ENCODE results near the gene SIVA1. TPM values are rescaled to one million over a fixed set of nuclear protein-coding genes. Genes with fewer than 3 reads are reported as not detected.

Gene SIVA1
- total and polyA plus RNA-seq, 2 of the 8 experiments (the other 6 are each of a cell fraction or from before 2014, with no cell fraction given), result 123 to 589 TPM

GRCh38 chr14:104773505-104774452, 20.8 kb downstream of the SIVA1 start:
- H3K4me3 ChIP-seq (ENCODE audit: extremely low read depth in 1 of 4, insufficient read depth in 2 of 4, low read depth in 3 of 4, low read length in 4 of 4), result no peak overlapping the region
- no peak overlapping the region for H3K14ac ChIP-seq (ENCODE audit: insufficient read length)
- no peak for DNase-seq (ENCODE audit: low read depth in 1 of 2, low spot score in 2 of 2)
- H3K36me3 ChIP-seq (ENCODE audit: control insufficient read depth in 2 of 4, insufficient read depth in 4 of 4, low read length in 3 of 4), result peaks cover 0 to 27% (median 12%) of the 10 kb centered on the region in 4 experiments; a peak in 7 of 8 replicates
- H3K79me1 ChIP-seq (ENCODE audit: low read depth, low read length), result no peaks in the 10 kb centered on the region
- H3K23me2 ChIP-seq (ENCODE audit: low read depth, low read length), result no peaks in the 10 kb centered on the region
- peaks cover 0 to 9% (median 6%) of the 10 kb centered on the region in 4 experiments; a peak in 6 of 7 replicates for H3K4me1 ChIP-seq (replicated peaks in 1 of 4; ENCODE audit: control insufficient read depth in 3 of 4, insufficient read depth in 4 of 4, low read length in 3 of 4)
- H4K8ac ChIP-seq (ENCODE audit: extremely low read depth, insufficient read depth, low read length), result no peak overlapping the region
- H3K9me3 ChIP-seq (ENCODE audit: insufficient read depth in 2 of 2, low read depth in 1 of 2, low read length in 1 of 2), result peaks cover 11 to 17% of the 10 kb centered on the region in 2 experiments; a peak in 2 of 4 replicates
- no peak overlapping the region for H2AFZ ChIP-seq (ENCODE audit: low read length)
- WGBS, 2 experiments (ENCODE audit: extremely low coverage in 1 of 2, insufficient coverage in 1 of 2, insufficient read length in 1 of 2, insufficient replicate concordance in 2 of 2, low coverage in 1 of 2, low lambda C conversion rate in 2 of 2, missing lambda C conversion rate in 1 of 2), result 93% methylated on average over 39 of the region's 46 CpGs; no CpG with 5 or more reads in 1 of the 2 experiments
- H4K91ac ChIP-seq (replicated peaks; ENCODE audit: insufficient read length, low read length), result no peak overlapping the region
- H2BK15ac ChIP-seq (ENCODE audit: low read length), result no peak overlapping the region
- H3K18ac ChIP-seq (ENCODE audit: extremely low read depth, low read length), result no peak overlapping the region
- no peak overlapping the region for H3K56ac ChIP-seq (replicated peaks; ENCODE audit: insufficient read length, low read depth, low read length)
- no peak overlapping the region for H2BK5ac ChIP-seq (ENCODE audit: low read depth, low read length)
- H3K4ac ChIP-seq (replicated peaks; ENCODE audit: insufficient read length, low read depth, low read length), result no peak overlapping the region
- no peaks in the 10 kb centered on the region for H3K79me2 ChIP-seq (ENCODE audit: control insufficient read depth in 1 of 2, insufficient read depth in 2 of 2, low read length in 2 of 2)
- no peak overlapping the region for H2AK5ac ChIP-seq (ENCODE audit: low read depth, low read length)
- peaks cover 5 to 23% of the 10 kb centered on the region in 2 experiments for H4K20me1 ChIP-seq (replicated peaks in 1 of 2; ENCODE audit: control insufficient read depth in 1 of 2, insufficient read depth in 2 of 2, low read length in 2 of 2)
- no peak overlapping the region for H4K5ac ChIP-seq (ENCODE audit: insufficient read length, low read depth, low read length)
- POLR2A ChIA-PET (ENCODE audit: partially characterized antibody), result interaction anchor here (3.5 kb wide), 1 partner anchor 21 kb away, joined by 10 read pairs; the partner anchor contains the start of gene SIVA1
- no peak overlapping the region for H2BK20ac ChIP-seq (ENCODE audit: low read length)
- no peaks in the 10 kb centered on the region for H3K27me3 ChIP-seq (replicated peaks in 1 of 4; ENCODE audit: control insufficient read depth in 3 of 4, extremely low read depth in 1 of 4, insufficient read depth in 3 of 4, low read length in 3 of 4)
- CTCF ChIA-PET (ENCODE audit: partially characterized antibody), result interaction anchor here (1.2 to 7.8 kb wide), 4 partner anchors 19 to 48 kb away, joined by 3 to 110 read pairs (median 24); partner anchors contain the start of gene AKT1
- no peak overlapping the region for H3K23ac ChIP-seq (ENCODE audit: insufficient read length)
- H3K27ac ChIP-seq (ENCODE audit: low read depth, low read length), result no peak overlapping the region; the same call in 1 of the 2 replicates
- H2BK120ac ChIP-seq (replicated peaks; ENCODE audit: low read depth, low read length), result no peak overlapping the region
- no peak overlapping the region for H3K9ac ChIP-seq (replicated peaks in 1 of 4; ENCODE audit: extremely low read depth in 1 of 4, low read depth in 3 of 4, low read length in 3 of 4)
- H3K4me2 ChIP-seq (ENCODE audit: insufficient read depth in 1 of 2, low read depth in 2 of 2, low read length in 2 of 2), result no peak overlapping the region
- FAIRE-seq, result no peak
- H2BK12ac ChIP-seq (ENCODE audit: low read depth, low read length), result no peak overlapping the region
- TF ChIP-seq SP1 (IDR thresholded peaks at IDR 0.05; ENCODE audit: low read depth, low read length) (no peak), KDM5A (IDR thresholded peaks at IDR 0.05; ENCODE audit: low read length) (no peak), EGR1 (IDR thresholded peaks at IDR 0.05; ENCODE audit: borderline replicate concordance, low read depth, low read length) (0 out of 2 replicates have a peak, but pooled peaks have one; percentile 36), SP4 (IDR thresholded peaks at IDR 0.05; ENCODE audit: low read length) (no peak)
- TF ChIP-seq, protein P1, sequence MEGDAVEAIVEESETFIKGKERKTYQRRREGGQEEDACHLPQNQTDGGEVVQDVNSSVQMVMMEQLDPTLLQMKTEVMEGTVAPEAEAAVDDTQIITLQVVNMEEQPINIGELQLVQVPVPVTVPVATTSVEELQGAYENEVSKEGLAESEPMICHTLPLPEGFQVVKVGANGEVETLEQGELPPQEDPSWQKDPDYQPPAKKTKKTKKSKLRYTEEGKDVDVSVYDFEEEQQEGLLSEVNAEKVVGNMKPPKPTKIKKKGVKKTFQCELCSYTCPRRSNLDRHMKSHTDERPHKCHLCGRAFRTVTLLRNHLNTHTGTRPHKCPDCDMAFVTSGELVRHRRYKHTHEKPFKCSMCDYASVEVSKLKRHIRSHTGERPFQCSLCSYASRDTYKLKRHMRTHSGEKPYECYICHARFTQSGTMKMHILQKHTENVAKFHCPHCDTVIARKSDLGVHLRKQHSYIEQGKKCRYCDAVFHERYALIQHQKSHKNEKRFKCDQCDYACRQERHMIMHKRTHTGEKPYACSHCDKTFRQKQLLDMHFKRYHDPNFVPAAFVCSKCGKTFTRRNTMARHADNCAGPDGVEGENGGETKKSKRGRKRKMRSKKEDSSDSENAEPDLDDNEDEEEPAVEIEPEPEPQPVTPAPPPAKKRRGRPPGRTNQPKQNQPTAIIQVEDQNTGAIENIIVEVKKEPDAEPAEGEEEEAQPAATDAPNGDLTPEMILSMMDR (IDR thresholded peaks at IDR 0.05; ENCODE audit: control extremely low read depth in 1 of 3, insufficient read depth in 1 of 3, low read depth in 1 of 3, low read length in 3 of 3), result peak in 2 of 3 experiments; percentile 15 to 36; a peak in 2 of 4 replicates
